BJ (cell line): ENCODE measurements around the gene REXO2. TPM values are rescaled to one million over a fixed set of nuclear protein-coding genes. Genes with fewer than 3 reads are reported as not detected.

Experiments used
- CTCF ChIA-PET: fragments of 350-600 bp; formaldehyde crosslinking; extraction: SDS; loops from one replicate; lab custom pipeline; 2021; ENCODE audit warnings: antibody characterized with exemption, inconsistent platforms; lab: Yijun Ruan, JAX
- POLR2A ChIA-PET: fragments of 300-600 bp; sonication (Branson Sonifier 250); formaldehyde crosslinking; extraction: SDS; loops from one replicate; lab custom pipeline; 2021; ENCODE audit warnings: antibody characterized with exemption; lab: Charles Lee
- DNase-seq: peaks from one replicate; pipeline ENCODE4 v3.0.0-alpha.2; 2011; ENCODE audit warnings: low read depth
- H3K27me3 ChIP-seq: 2 replicates; pipeline ENCODE4 v1.6.0; 2011; ENCODE audit warnings: low read length; ENCODE audit not compliant: control insufficient read depth, insufficient read depth
- H3K36me3 ChIP-seq: 2 replicates; pipeline ENCODE4 v1.5.1; 2011; ENCODE audit warnings: low read length; ENCODE audit not compliant: control insufficient read depth, insufficient read depth
- H3K4me3 ChIP-seq: 2 replicates; pipeline ENCODE4 v1.5.1; 2011; ENCODE audit warnings: low read depth, mild to moderate bottlenecking, control low read depth, low read length
- CTCF ChIP-seq: IDR thresholded peaks from 2 replicates; pipeline ENCODE4 v1.5.1; 2011; ENCODE audit warnings: low read depth, mild to moderate bottlenecking, control low read depth, inconsistent platforms, low read length, moderate library complexity; ENCODE audit not compliant: insufficient read depth
- polyA plus RNA-seq: library from polyadenylated mRNA; depleted of rRNA; stranded (reverse); fragments of >200 nt; gene quantifications from 2 replicates; pipeline ENCODE4 v1.2.3, GENCODE V29; 2011

REXO2 gene
- polyA plus RNA-seq, 1 experiment: 266 TPM

GRCh38 chr11:114447892-114448291 lies 8.6 kb downstream of the REXO2 start:
- POLR2A ChIA-PET: no interaction called here
- peak; percentile 72 for DNase-seq
- no peaks in the 10 kb centered on the region for H3K27me3 ChIP-seq
- H3K36me3 ChIP-seq: peaks cover 8% of the 10 kb centered on the region
- CTCF ChIA-PET: interaction anchor here (0.6 kb wide), 1 partner anchor 167 kb away, joined by 3 read pairs; no protein-coding TSS in a partner anchor
- H3K4me3 ChIP-seq: no peak overlapping the region
- TF ChIP-seq CTCF: no peak

GRCh38 chr11:114448749-114449482 lies 9.6 kb downstream of the REXO2 start:
- POLR2A ChIA-PET: no interaction called here
- CTCF ChIA-PET: no interaction called here
- no peaks in the 10 kb centered on the region for H3K27me3 ChIP-seq
- no peak for TF ChIP-seq CTCF
- no peak overlapping the region for H3K4me3 ChIP-seq
- no peak for DNase-seq
- peaks cover 12% of the 10 kb centered on the region for H3K36me3 ChIP-seq

- H3K27me3 ChIP-seq: no peaks in the 10 kb centered on the region
- DNase-seq: no peak
- H3K4me3 ChIP-seq: no peak overlapping the region
- ChIA-PET CTCF (interaction anchor here (0.6 to 1.7 kb wide), 2 partner anchors 51 to 102 kb away, joined by 3 read pairs; no protein-coding TSS in a partner anchor), POLR2A (no interaction called here)
- TF ChIP-seq CTCF: no peak
- H3K36me3 ChIP-seq: peaks cover 12% of the 10 kb centered on the region
Observed at GRCh38 chr11:114449845-114450244, 10.6 kb downstream of the REXO2 start.

- no peaks in the 10 kb centered on the region for H3K27me3 ChIP-seq
- no peak for TF ChIP-seq CTCF
- no peak overlapping the region for H3K4me3 ChIP-seq
- no peak for DNase-seq
- peaks cover 9% of the 10 kb centered on the region for H3K36me3 ChIP-seq
- POLR2A ChIA-PET: no interaction called here
- CTCF ChIA-PET: no interaction called here
Observed at GRCh38 chr11:114452399-114452798, 13.1 kb downstream of the REXO2 start.

GRCh38 chr11:114463999-114464398 lies 24.7 kb downstream of the REXO2 start:
- Histone ChIP-seq H3K4me3 (no peak overlapping the region), H3K27me3 (no peaks in the 10 kb centered on the region), H3K36me3 (no peaks in the 10 kb centered on the region)
- CTCF ChIA-PET: no interaction called here
- TF ChIP-seq CTCF: no peak
- POLR2A ChIA-PET: no interaction called here
- DNase-seq: no peak
